Endothelial cell (in vitro differentiated cells): ENCODE data around the gene PPP1R27. TPM values are rescaled to one million over a fixed set of nuclear protein-coding genes. Genes with fewer than 3 reads are reported as not detected.
A peak's percentile ranks its signal among the peaks of the same experiment; 100 is the strongest.

Experiments
- DNase-seq: peaks from one replicate; pipeline ENCODE4 v3.0.0; 2021; ENCODE audit warnings: low spot score
- H3K27ac Mint-ChIP-seq: one replicate; pipeline ENCODE4 v1.8.0; 2021; ENCODE audit warnings: mixed read lengths, inconsistent platforms; ENCODE audit not compliant: unreplicated experiment
- H3K27me3 Mint-ChIP-seq: one replicate; pipeline ENCODE4 v1.8.0; 2021; ENCODE audit warnings: mild to moderate bottlenecking, moderate library complexity, mixed read lengths, inconsistent platforms; ENCODE audit not compliant: unreplicated experiment
- H3K36me3 Mint-ChIP-seq: one replicate; pipeline ENCODE4 v1.8.0; 2021; ENCODE audit warnings: mild to moderate bottlenecking, low read depth, mixed read lengths, inconsistent platforms; ENCODE audit not compliant: unreplicated experiment
- H3K4me1 Mint-ChIP-seq: one replicate; pipeline ENCODE4 v1.8.0; 2021; ENCODE audit warnings: mild to moderate bottlenecking, mixed read lengths, inconsistent platforms; ENCODE audit not compliant: unreplicated experiment
- H3K4me3 Mint-ChIP-seq: one replicate; pipeline ENCODE4 v1.8.0; 2021; ENCODE audit warnings: mild to moderate bottlenecking, mixed read lengths, inconsistent platforms; ENCODE audit not compliant: unreplicated experiment
- H3K9me3 Mint-ChIP-seq: one replicate; pipeline ENCODE4 v1.8.0; 2021; ENCODE audit warnings: mixed read lengths, inconsistent platforms; ENCODE audit not compliant: unreplicated experiment
- total RNA-seq: library from RNA; stranded (reverse); fragmentation: NEBNext Ultra II Directional; extraction: Animal tissue kit (Norgen Biotek cat#: 25700); gene quantifications from one replicate; pipeline ENCODE4 v1.2.1, GENCODE V29; 2021; ENCODE audit not compliant: unreplicated experiment
- TF ChIP-seq, protein P1 (sequence below): fragments of 200-600 bp; sonication (generic); IDR thresholded peaks from one replicate; pipeline ENCODE4 v1.5.0; 2021; ENCODE audit warnings: antibody characterized with exemption; ENCODE audit not compliant: unreplicated experiment

PPP1R27 gene
- total RNA-seq, 1 donor from 2014 or later: not detected

DNA sequence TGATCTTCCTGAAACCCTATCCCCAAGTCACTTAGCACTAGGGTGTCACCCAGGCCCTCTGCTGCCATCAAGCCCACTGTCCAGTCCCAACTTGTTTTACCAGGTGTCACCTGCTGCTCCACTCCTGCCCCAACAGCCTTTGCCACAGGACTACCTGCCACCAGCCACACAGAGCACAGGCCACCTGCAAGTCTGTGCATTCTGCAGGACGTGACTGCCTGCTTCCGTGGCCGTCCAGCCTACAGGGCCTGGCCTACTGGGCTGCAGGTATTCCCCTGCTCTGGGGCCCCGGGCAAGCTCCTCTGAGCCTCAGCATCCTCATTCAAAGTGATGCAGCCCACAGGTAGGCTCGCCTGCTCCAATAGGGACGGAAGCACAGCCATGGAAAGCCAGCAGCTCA is 5.0 kb downstream of the PPP1R27 start:
- no peak for DNase-seq
- TF ChIP-seq, protein P1, sequence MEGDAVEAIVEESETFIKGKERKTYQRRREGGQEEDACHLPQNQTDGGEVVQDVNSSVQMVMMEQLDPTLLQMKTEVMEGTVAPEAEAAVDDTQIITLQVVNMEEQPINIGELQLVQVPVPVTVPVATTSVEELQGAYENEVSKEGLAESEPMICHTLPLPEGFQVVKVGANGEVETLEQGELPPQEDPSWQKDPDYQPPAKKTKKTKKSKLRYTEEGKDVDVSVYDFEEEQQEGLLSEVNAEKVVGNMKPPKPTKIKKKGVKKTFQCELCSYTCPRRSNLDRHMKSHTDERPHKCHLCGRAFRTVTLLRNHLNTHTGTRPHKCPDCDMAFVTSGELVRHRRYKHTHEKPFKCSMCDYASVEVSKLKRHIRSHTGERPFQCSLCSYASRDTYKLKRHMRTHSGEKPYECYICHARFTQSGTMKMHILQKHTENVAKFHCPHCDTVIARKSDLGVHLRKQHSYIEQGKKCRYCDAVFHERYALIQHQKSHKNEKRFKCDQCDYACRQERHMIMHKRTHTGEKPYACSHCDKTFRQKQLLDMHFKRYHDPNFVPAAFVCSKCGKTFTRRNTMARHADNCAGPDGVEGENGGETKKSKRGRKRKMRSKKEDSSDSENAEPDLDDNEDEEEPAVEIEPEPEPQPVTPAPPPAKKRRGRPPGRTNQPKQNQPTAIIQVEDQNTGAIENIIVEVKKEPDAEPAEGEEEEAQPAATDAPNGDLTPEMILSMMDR: no peak
- H3K9me3 Mint-ChIP-seq: no peaks in the 10 kb centered on the region
- peak overlapping the region; percentile 42 for H3K27ac Mint-ChIP-seq
- peaks cover 18% of the 10 kb centered on the region for H3K4me1 Mint-ChIP-seq
- no peak overlapping the region for H3K4me3 Mint-ChIP-seq
- peaks cover 10% of the 10 kb centered on the region for H3K27me3 Mint-ChIP-seq
- H3K36me3 Mint-ChIP-seq: peaks cover 10% of the 10 kb centered on the region

GRCh38 chr17:81828656-81829055 is 6.2 kb downstream of the PPP1R27 start:
- H3K4me3 Mint-ChIP-seq: peak overlapping the region; percentile 57
- no peaks in the 10 kb centered on the region for H3K9me3 Mint-ChIP-seq
- peaks cover 6% of the 10 kb centered on the region for H3K27me3 Mint-ChIP-seq
- H3K36me3 Mint-ChIP-seq: peaks cover 12% of the 10 kb centered on the region
- H3K4me1 Mint-ChIP-seq: peaks cover 18% of the 10 kb centered on the region
- no peak for DNase-seq
- peak overlapping the region; percentile 86 for H3K27ac Mint-ChIP-seq
- TF ChIP-seq, protein P1: no peak

GRCh38 chr17:81825841-81826466 is 8.9 kb downstream of the PPP1R27 start:
- Mint-ChIP-seq H3K27me3 (peaks cover 7% of the 10 kb centered on the region), H3K4me3 (peak overlapping the region; percentile 85), H3K36me3 (peaks cover 9% of the 10 kb centered on the region), H3K4me1 (peaks cover 10% of the 10 kb centered on the region), H3K27ac (no peak overlapping the region), H3K9me3 (no peaks in the 10 kb centered on the region)
- TF ChIP-seq, protein P1: no peak
- DNase-seq: no peak

GRCh38 chr17:81824595-81824994 is 10.3 kb downstream of the PPP1R27 start:
- TF ChIP-seq, protein P1: no peak
- H3K4me1 Mint-ChIP-seq: peaks cover 8% of the 10 kb centered on the region

GRCh38 chr17:81823820-81824550 is 10.9 kb downstream of the PPP1R27 start:
- peak overlapping the region; percentile 24 for H3K27ac Mint-ChIP-seq

More at GRCh38 chr17:81824595-81824994, 10.3 kb downstream of the PPP1R27 start:
- H3K9me3 Mint-ChIP-seq: no peaks in the 10 kb centered on the region
- H3K4me3 Mint-ChIP-seq: no peak overlapping the region
- H3K27me3 Mint-ChIP-seq: peaks cover 7% of the 10 kb centered on the region
- peaks cover 9% of the 10 kb centered on the region for H3K36me3 Mint-ChIP-seq
- DNase-seq: no peak
- H3K27ac Mint-ChIP-seq: no peak overlapping the region

More at GRCh38 chr17:81823820-81824550, 10.9 kb downstream of the PPP1R27 start:
- peaks cover 9% of the 10 kb centered on the region for H3K36me3 Mint-ChIP-seq
- H3K4me1 Mint-ChIP-seq: peaks cover 7% of the 10 kb centered on the region
- peaks cover 6% of the 10 kb centered on the region for H3K27me3 Mint-ChIP-seq
- DNase-seq: no peak
- no peaks in the 10 kb centered on the region for H3K9me3 Mint-ChIP-seq
- TF ChIP-seq, protein P1: no peak
- H3K4me3 Mint-ChIP-seq: peak overlapping the region; percentile 67
